OCI-M2 (cell line): ENCODE results near the gene DPT.

Experiments
- DNase-seq: peaks from one replicate; lab custom pipeline; 2025; ENCODE audit not compliant: unreplicated experiment; lab: John Stamatoyannopoulos, UW

DPT gene

GRCh38 chr1:168736520-168736919, 7.5 kb upstream of the DPT start:
- DNase-seq: no peak

GRCh38 chr1:168735974-168736373, 7.0 kb upstream of the DPT start:
- DNase-seq: no peak

- no peak for DNase-seq
These were observed 5.9 kb upstream of the DPT start for GRCh38 chr1:168734946-168735345.

- no peak for DNase-seq
These were observed 5.3 kb upstream of the DPT start for GRCh38 chr1:168734271-168734670.

- DNase-seq: no peak
These were observed 4.2 kb upstream of the DPT start for GRCh38 chr1:168733241-168733640.

GRCh38 chr1:168732736-168733135, 3.7 kb upstream of the DPT start:
- DNase-seq: no peak

GRCh38 chr1:168731244-168731953, 2.4 kb upstream of the DPT start:
- DNase-seq: no peak

GRCh38 chr1:168729405-168729802, 398 bp upstream of the DPT start:
- DNase-seq: no peak

- no peak for DNase-seq
These were observed 2.3 kb downstream of the DPT start for GRCh38 chr1:168726719-168727118.

GRCh38 chr1:168726281-168726680, 2.7 kb downstream of the DPT start:
- no peak for DNase-seq

- DNase-seq: no peak
These were observed 3.2 kb downstream of the DPT start for GRCh38 chr1:168725831-168726230.

- DNase-seq: no peak
These were observed 3.9 kb downstream of the DPT start for GRCh38 chr1:168725060-168725459.

- DNase-seq: no peak
These were observed 6.0 kb downstream of the DPT start for GRCh38 chr1:168723000-168723399.

GRCh38 chr1:168720839-168721238, 8.2 kb downstream of the DPT start:
- no peak for DNase-seq

GRCh38 chr1:168719306-168720111, 9.5 kb downstream of the DPT start:
- no peak for DNase-seq

GRCh38 chr1:168717906-168718891, 10.8 kb downstream of the DPT start:
- DNase-seq: no peak

- no peak for DNase-seq
These were observed 15.0 kb downstream of the DPT start for GRCh38 chr1:168714012-168714411.

GRCh38 chr1:168709405-168710363, 19.3 kb downstream of the DPT start:
- no peak for DNase-seq

- no peak for DNase-seq
These were observed 20.2 kb downstream of the DPT start for GRCh38 chr1:168708698-168709404.
